Chondrocyte (in vitro differentiated cells): ENCODE measurements around the gene PRSS33. TPM values are rescaled to one million over a fixed set of nuclear protein-coding genes. Genes with fewer than 3 reads are reported as not detected.

Experiments used
- DNase-seq: peaks from one replicate; pipeline ENCODE4 v3.0.0; 2021; ENCODE audit warnings: mixed read lengths, low spot score
- H3K27ac Mint-ChIP-seq: one replicate; pipeline ENCODE4 v1.8.0; 2021; ENCODE audit warnings: mild to moderate bottlenecking, moderate library complexity, mixed read lengths; ENCODE audit not compliant: unreplicated experiment
- H3K27me3 Mint-ChIP-seq: 2 replicates; pipeline ENCODE4 v1.8.0; 2021; ENCODE audit warnings: low read depth, mixed read lengths
- H3K36me3 Mint-ChIP-seq: 2 replicates; pipeline ENCODE4 v1.8.0; 2021; ENCODE audit warnings: low read depth, mixed read lengths
- H3K4me1 Mint-ChIP-seq: 2 replicates; pipeline ENCODE4 v1.8.0; 2021; ENCODE audit warnings: low read depth, mild to moderate bottlenecking, mixed read lengths
- H3K4me3 Mint-ChIP-seq: one replicate; pipeline ENCODE4 v1.8.0; 2021; ENCODE audit warnings: mild to moderate bottlenecking, moderate library complexity, mixed read lengths; ENCODE audit not compliant: unreplicated experiment
- H3K9me3 Mint-ChIP-seq: 2 replicates; pipeline ENCODE4 v1.8.0; 2021; ENCODE audit warnings: low read depth, mixed read lengths
- CTCF ChIP-seq: fragments of 200-600 bp; sonication (generic); IDR thresholded peaks from 2 replicates; pipeline ENCODE4 v1.5.0; 2021; ENCODE audit warnings: antibody characterized with exemption, mild to moderate bottlenecking, moderate library complexity
- total RNA-seq: library from RNA; stranded (reverse); gene quantifications from 3 replicates; pipeline ENCODE4 v1.2.1, GENCODE V29; 2021

Gene PRSS33
- total RNA-seq, 1 donor from 2014 or later: not detected

- TF ChIP-seq CTCF: no peak
- H3K36me3 Mint-ChIP-seq: no peaks in the 10 kb centered on the region
- H3K27ac Mint-ChIP-seq: no peak overlapping the region
- H3K4me3 Mint-ChIP-seq: no peak overlapping the region
- H3K9me3 Mint-ChIP-seq: no peaks in the 10 kb centered on the region
- no peak for DNase-seq
- H3K27me3 Mint-ChIP-seq: peaks cover under 1% of the 10 kb centered on the region
- H3K4me1 Mint-ChIP-seq: no peaks in the 10 kb centered on the region
Observed at GRCh38 chr16:2739625-2740430, 47.5 kb downstream of the PRSS33 start.

- TF ChIP-seq CTCF: no peak
- H3K9me3 Mint-ChIP-seq: no peaks in the 10 kb centered on the region
- peaks cover 1% of the 10 kb centered on the region for H3K27me3 Mint-ChIP-seq
- no peaks in the 10 kb centered on the region for H3K4me1 Mint-ChIP-seq
- no peak for DNase-seq
- no peak overlapping the region for H3K27ac Mint-ChIP-seq
- H3K36me3 Mint-ChIP-seq: no peaks in the 10 kb centered on the region
- H3K4me3 Mint-ChIP-seq: no peak overlapping the region
Observed at GRCh38 chr16:2738615-2739014, 48.7 kb downstream of the PRSS33 start.

- Mint-ChIP-seq H3K9me3 (no peaks in the 10 kb centered on the region), H3K36me3 (no peaks in the 10 kb centered on the region), H3K27me3 (peaks cover 1% of the 10 kb centered on the region), H3K4me3 (no peak overlapping the region), H3K27ac (no peak overlapping the region), H3K4me1 (no peaks in the 10 kb centered on the region)
- no peak for TF ChIP-seq CTCF
- DNase-seq: no peak
Observed at GRCh38 chr16:2737895-2738418, 49.4 kb downstream of the PRSS33 start.

- Mint-ChIP-seq H3K36me3 (no peaks in the 10 kb centered on the region), H3K27ac (no peak overlapping the region), H3K27me3 (peaks cover 1% of the 10 kb centered on the region), H3K4me1 (no peaks in the 10 kb centered on the region), H3K9me3 (no peaks in the 10 kb centered on the region), H3K4me3 (no peak overlapping the region)
- TF ChIP-seq CTCF: no peak
- DNase-seq: no peak
Observed at GRCh38 chr16:2737238-2737605, 50.1 kb downstream of the PRSS33 start.

- no peaks in the 10 kb centered on the region for H3K36me3 Mint-ChIP-seq
- no peak for DNase-seq
- TF ChIP-seq CTCF: no peak
Observed at GRCh38 chr16:2736476-2737237, 50.7 kb downstream of the PRSS33 start.

More at GRCh38 chr16:2736476-2737237, 50.7 kb downstream of the PRSS33 start:
- Mint-ChIP-seq H3K27me3 (peaks cover 1% of the 10 kb centered on the region), H3K9me3 (no peaks in the 10 kb centered on the region), H3K4me3 (no peak overlapping the region), H3K4me1 (no peaks in the 10 kb centered on the region), H3K27ac (no peak overlapping the region)
